SU-DHL-6 (cell line): ENCODE results near the gene PIAS2.

Experiments used
- H2AFZ ChIP-seq: fragments of 200-600 bp; sonication (generic); 2 replicates; pipeline ENCODE4 v1.6.1; 2014; ENCODE audit warnings: low read depth, mild to moderate bottlenecking, moderate library complexity, mixed read lengths, antibody characterized with exemption, low read length; ENCODE audit not compliant: severe bottlenecking
- H3F3A ChIP-seq: fragments of 200-600 bp; shearing (Covaris generic); 2 replicates; pipeline ENCODE4 v1.6.0; 2016; ENCODE audit warnings: antibody characterized with exemption, mild to moderate bottlenecking; ENCODE audit not compliant: insufficient read depth
- H3K27ac ChIP-seq: fragments of 200-600 bp; sonication (generic); 2 replicates; pipeline ENCODE4 v1.5.1; 2016; ENCODE audit warnings: low read depth, mild to moderate bottlenecking, low read length, moderate library complexity, mixed read lengths
- H3K27me3 ChIP-seq: fragments of 200-600 bp; sonication (generic), shearing (Covaris generic); 2 replicates; pipeline ENCODE4 v1.6.0; 2014; ENCODE audit warnings: mild to moderate bottlenecking, low read length
- H3K36me3 ChIP-seq: fragments of 200-600 bp; sonication (generic); 2 replicates; pipeline ENCODE4 v1.6.1; 2014; ENCODE audit warnings: mild to moderate bottlenecking, low read length, mixed read lengths
- H3K4me2 ChIP-seq: fragments of 300-600, 200-600 bp; shearing (Covaris generic), sonication (generic); 2 replicates; pipeline ENCODE4 v1.6.0; 2014; ENCODE audit warnings: low read length, low read depth, mild to moderate bottlenecking; ENCODE audit not compliant: poor library complexity, severe bottlenecking
- H3K4me3 ChIP-seq: fragments of 200-600 bp; sonication (generic); 2 replicates; pipeline ENCODE4 v1.5.1; 2014; ENCODE audit warnings: antibody characterized with exemption, low read length, mild to moderate bottlenecking, mixed read lengths; ENCODE audit not compliant: insufficient read depth, poor library complexity, severe bottlenecking
- H3K79me2 ChIP-seq: fragments of 200-600 bp; sonication (generic); 2 replicates; pipeline ENCODE4 v1.6.1; 2014; ENCODE audit warnings: mild to moderate bottlenecking, low read length, moderate library complexity; ENCODE audit not compliant: insufficient read depth
- H3K9ac ChIP-seq: fragments of 200-600 bp; sonication (generic); 2 replicates; pipeline ENCODE4 v1.7.0; 2014; ENCODE audit warnings: mild to moderate bottlenecking, low read length
- H3K9me2 ChIP-seq: fragments of 200-600 bp; sonication (generic); replicated peaks from 2 replicates; pipeline ENCODE4 v1.6.1; 2014; ENCODE audit warnings: low read length; ENCODE audit not compliant: insufficient read depth
- H3K9me3 ChIP-seq: fragments of 200-600 bp; sonication (generic); 2 replicates; pipeline ENCODE4 v1.6.1; 2014; ENCODE audit warnings: low read length, mixed read lengths; ENCODE audit not compliant: insufficient read depth
- H4K20me1 ChIP-seq: fragments of 200-600 bp; sonication (generic); 2 replicates; pipeline ENCODE4 v1.6.1; 2014; ENCODE audit warnings: low read depth, mild to moderate bottlenecking, antibody characterized with exemption, low read length, moderate library complexity, mixed read lengths
- EZH2phosphoT487 ChIP-seq: fragments of 200-600 bp; sonication (generic), shearing (Covaris generic); conservative IDR thresholded peaks from 2 replicates; pipeline ENCODE4 v1.6.1; 2018; ENCODE audit warnings: mild to moderate bottlenecking, antibody characterized with exemption, low read length, moderate library complexity, mixed read lengths
- TF ChIP-seq, protein P1 (sequence below): fragments of 200-600 bp; sonication (generic); IDR thresholded peaks from one replicate; pipeline ENCODE4 v1.5.1; 2017; ENCODE audit warnings: antibody characterized with exemption, mild to moderate bottlenecking, low read length, moderate library complexity; ENCODE audit not compliant: insufficient read depth, poor library complexity, severe bottlenecking

PIAS2 gene

DNA sequence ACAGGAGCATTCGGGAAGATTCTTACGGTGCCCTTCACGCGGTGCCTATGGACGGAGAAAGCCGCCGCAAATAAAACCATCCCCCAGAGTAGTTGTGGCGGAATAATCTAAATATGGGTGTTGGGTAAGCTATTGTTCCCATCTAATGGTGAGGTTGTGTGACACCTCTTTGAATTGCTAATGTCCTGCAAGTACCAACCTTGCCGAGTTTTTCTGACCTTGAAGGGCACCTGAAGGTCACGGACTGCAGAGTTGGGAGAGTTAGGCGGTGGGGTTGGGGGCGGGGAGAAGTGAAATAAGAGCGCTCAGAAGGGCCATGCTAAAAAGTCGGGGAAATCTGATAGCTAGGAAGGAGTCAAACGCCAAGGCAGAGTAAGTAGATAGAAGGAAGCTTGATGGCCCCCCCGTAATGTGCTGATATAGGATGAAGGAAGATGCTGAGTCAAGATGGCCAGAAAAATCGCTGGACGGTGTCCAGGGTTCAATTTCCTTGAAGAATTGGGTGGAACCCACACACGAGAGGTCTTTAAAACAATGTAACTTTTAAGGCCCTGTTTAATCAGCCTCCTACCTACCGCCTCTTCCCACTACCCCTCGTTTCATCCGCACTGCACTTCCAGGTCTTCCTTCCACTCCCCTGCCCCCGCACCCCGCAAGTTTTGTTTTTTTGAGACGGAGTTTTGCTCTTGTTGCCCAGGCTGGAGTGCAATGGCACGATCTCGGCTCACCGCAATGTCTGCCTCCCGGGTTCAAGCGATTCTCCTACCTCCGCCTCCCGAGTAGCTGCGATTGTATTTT is 695 bp upstream of the PIAS2 start:
- Histone ChIP-seq H4K20me1 (peaks cover 12% of the 10 kb centered on the region), H3K4me2 (peak overlapping the region; percentile 89), H3F3A (peaks cover 24% of the 10 kb centered on the region; the same call in 1 of the 2 replicates), H3K9me3 (no peaks in the 10 kb centered on the region), H3K4me3 (peak overlapping the region; percentile 61), H3K27me3 (no peaks in the 10 kb centered on the region), H2AFZ (peak overlapping the region; percentile 37), H3K9ac (peak overlapping the region; percentile 89), H3K9me2 (no peaks in the 10 kb centered on the region), H3K79me2 (peaks cover 84% of the 10 kb centered on the region), H3K36me3 (peaks cover 4% of the 10 kb centered on the region; the same call in 1 of the 2 replicates), H3K27ac (peak overlapping the region; percentile 68)
- TF ChIP-seq EZH2phosphoT487, result no peak
- TF ChIP-seq, protein P1, sequence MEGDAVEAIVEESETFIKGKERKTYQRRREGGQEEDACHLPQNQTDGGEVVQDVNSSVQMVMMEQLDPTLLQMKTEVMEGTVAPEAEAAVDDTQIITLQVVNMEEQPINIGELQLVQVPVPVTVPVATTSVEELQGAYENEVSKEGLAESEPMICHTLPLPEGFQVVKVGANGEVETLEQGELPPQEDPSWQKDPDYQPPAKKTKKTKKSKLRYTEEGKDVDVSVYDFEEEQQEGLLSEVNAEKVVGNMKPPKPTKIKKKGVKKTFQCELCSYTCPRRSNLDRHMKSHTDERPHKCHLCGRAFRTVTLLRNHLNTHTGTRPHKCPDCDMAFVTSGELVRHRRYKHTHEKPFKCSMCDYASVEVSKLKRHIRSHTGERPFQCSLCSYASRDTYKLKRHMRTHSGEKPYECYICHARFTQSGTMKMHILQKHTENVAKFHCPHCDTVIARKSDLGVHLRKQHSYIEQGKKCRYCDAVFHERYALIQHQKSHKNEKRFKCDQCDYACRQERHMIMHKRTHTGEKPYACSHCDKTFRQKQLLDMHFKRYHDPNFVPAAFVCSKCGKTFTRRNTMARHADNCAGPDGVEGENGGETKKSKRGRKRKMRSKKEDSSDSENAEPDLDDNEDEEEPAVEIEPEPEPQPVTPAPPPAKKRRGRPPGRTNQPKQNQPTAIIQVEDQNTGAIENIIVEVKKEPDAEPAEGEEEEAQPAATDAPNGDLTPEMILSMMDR, result no peak

DNA sequence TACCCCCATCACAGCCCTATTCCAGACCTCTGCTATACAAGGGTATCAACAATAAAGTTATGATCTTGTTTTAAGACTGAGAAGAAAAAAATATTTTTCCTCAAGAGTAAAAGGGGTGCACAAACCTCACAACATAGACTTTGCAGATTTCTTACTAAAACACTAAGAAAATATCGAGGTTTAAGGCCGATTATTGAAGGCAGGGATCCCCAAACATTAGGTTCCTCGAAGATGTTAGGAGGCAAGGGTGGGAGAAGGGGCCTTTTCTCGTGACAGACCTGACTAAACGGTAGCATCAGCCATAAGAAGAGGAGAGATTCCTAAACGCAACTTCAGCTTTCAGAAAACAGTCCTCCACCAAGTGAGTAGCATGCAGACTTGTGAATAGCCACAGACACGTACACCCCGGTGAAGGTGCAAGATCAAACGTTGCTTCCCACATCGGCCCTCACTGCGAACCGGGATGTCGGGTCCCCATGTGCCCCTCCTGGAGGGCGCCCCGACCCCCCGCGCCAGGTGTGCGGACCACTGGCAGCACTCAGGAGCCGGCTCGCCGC is 678 bp downstream of the PIAS2 start:
- H2AFZ ChIP-seq, result peak overlapping the region; percentile 11
- peak overlapping the region; percentile 61 for H3K4me3 ChIP-seq
- H3K9me3 ChIP-seq, result no peaks in the 10 kb centered on the region
- H3K4me2 ChIP-seq, result peak overlapping the region; percentile 89
- no peaks in the 10 kb centered on the region for H3K27me3 ChIP-seq
- TF ChIP-seq EZH2phosphoT487, result no peak
- TF ChIP-seq, protein P1, result no peak
- H3K9me2 ChIP-seq, result no peaks in the 10 kb centered on the region
- peaks cover 19% of the 10 kb centered on the region for H4K20me1 ChIP-seq
- H3K27ac ChIP-seq, result peak overlapping the region; percentile 68
- H3F3A ChIP-seq, result peaks cover 24% of the 10 kb centered on the region; the same call in 1 of the 2 replicates
- peaks cover 5% of the 10 kb centered on the region; the same call in 1 of the 2 replicates for H3K36me3 ChIP-seq
- peaks cover 88% of the 10 kb centered on the region for H3K79me2 ChIP-seq
- H3K9ac ChIP-seq, result peak overlapping the region; percentile 89

DNA sequence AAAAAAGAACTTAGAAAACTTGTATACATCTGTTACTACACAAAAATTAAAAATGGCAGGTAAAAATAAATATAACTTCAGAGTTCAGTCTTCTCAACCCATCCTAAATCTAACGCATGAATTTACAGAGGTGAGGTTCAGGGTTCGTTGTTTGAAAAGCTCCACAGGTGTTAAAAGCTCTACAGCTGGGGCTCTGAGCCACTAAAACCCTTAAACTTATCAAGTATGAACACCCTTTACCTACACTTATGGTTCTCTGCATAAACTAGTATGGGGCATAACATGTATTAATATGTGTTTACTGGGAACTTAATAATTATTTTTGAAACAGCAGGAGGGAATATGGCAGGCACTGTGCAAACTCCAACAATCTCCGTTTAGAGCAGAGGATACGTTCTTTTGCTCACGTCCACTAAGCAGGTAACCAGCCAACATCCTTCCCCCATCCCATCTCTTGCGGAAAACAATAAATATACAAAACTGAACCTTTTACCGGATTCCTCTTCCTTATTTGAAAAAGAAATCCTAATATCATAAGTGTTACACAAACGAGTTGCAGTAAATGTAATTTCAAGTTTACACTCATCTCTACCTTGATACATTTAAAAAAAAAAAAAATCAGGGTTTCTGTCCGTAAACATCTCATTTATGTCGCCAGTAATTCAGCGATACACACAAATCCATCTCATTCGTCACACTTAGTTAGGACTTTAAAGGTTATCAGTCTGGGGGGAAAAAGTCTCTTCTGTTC is 1.3 kb downstream of the PIAS2 start:
- Histone ChIP-seq H3F3A (peaks cover 24% of the 10 kb centered on the region; the same call in 1 of the 2 replicates), H2AFZ (peak overlapping the region; percentile 11), H3K36me3 (0 out of 2 replicates have a peak, but pooled peaks cover 3% of the 10 kb centered on the region), H3K4me3 (peak overlapping the region; percentile 61), H3K9me3 (no peaks in the 10 kb centered on the region), H3K4me2 (peak overlapping the region; percentile 89), H3K79me2 (peaks cover 90% of the 10 kb centered on the region), H3K27me3 (no peaks in the 10 kb centered on the region), H3K9ac (peak overlapping the region; percentile 89), H4K20me1 (peaks cover 19% of the 10 kb centered on the region), H3K9me2 (no peaks in the 10 kb centered on the region), H3K27ac (peak overlapping the region; percentile 68)
- TF ChIP-seq, protein P1, result no peak
- TF ChIP-seq EZH2phosphoT487, result no peak
